H9 (cell line): ENCODE measurements around the gene PRAC2. TPM values are rescaled to one million over a fixed set of nuclear protein-coding genes. Genes with fewer than 3 reads are reported as not detected.

Experiments used
- DNase-seq: peaks from one replicate; pipeline ENCODE4 v3.0.0-alpha.2; 2017
- H2AFZ ChIP-seq: one replicate; pipeline ENCODE4 v1.6.1; 2013; ENCODE audit warnings: mild to moderate bottlenecking, low read length, control low read depth, moderate library complexity
- H2AK5ac ChIP-seq: 2 replicates; pipeline ENCODE4 v1.6.1; 2013; ENCODE audit warnings: low read length, control low read depth, mixed read lengths; ENCODE audit not compliant: insufficient read length
- H2BK120ac ChIP-seq: one replicate; pipeline ENCODE4 v1.6.1; 2013; ENCODE audit warnings: low read depth, mild to moderate bottlenecking, low read length, control low read depth, inconsistent platforms; ENCODE audit not compliant: poor library complexity, severe bottlenecking
- H2BK12ac ChIP-seq: 2 replicates; pipeline ENCODE4 v1.6.1; 2013; ENCODE audit warnings: low read length, control low read depth, mixed read lengths, low read depth; ENCODE audit not compliant: insufficient read length
- H2BK15ac ChIP-seq: 2 replicates; pipeline ENCODE4 v1.6.1; 2013; ENCODE audit warnings: low read depth, low read length, control low read depth
- H2BK20ac ChIP-seq: one replicate; pipeline ENCODE4 v1.6.1; 2013; ENCODE audit warnings: low read depth, mild to moderate bottlenecking, low read length, control low read depth, inconsistent platforms; ENCODE audit not compliant: poor library complexity, severe bottlenecking
- H2BK5ac ChIP-seq: 2 replicates; pipeline ENCODE4 v1.6.1; 2013; ENCODE audit warnings: low read length, control low read depth, mixed read lengths; ENCODE audit not compliant: insufficient read length
- H3K14ac ChIP-seq: 2 replicates; pipeline ENCODE4 v1.6.1; 2013; ENCODE audit warnings: low read length, control low read depth; ENCODE audit not compliant: insufficient read depth
- H3K18ac ChIP-seq: 2 replicates; pipeline ENCODE4 v1.6.1; 2013; ENCODE audit warnings: low read depth, mild to moderate bottlenecking, mixed read lengths, low read length, control low read depth; ENCODE audit not compliant: insufficient read length
- H3K23ac ChIP-seq: 2 replicates; pipeline ENCODE4 v1.6.1; 2013; ENCODE audit warnings: low read length, control low read depth, mixed read lengths, low read depth; ENCODE audit not compliant: insufficient read length
- H3K23me2 ChIP-seq: 2 replicates; pipeline ENCODE4 v1.6.1; 2013; ENCODE audit warnings: low read depth, mild to moderate bottlenecking, mixed read lengths, low read length, control low read depth; ENCODE audit not compliant: insufficient read length, poor library complexity, severe bottlenecking
- H3K27ac ChIP-seq: 2 replicates; pipeline ENCODE4 v1.5.1; 2013; ENCODE audit warnings: low read length, control low read depth, mixed read lengths, low read depth; ENCODE audit not compliant: insufficient read length
- H3K27me3 ChIP-seq: 2 replicates; pipeline ENCODE4 v1.6.1; 2013; ENCODE audit warnings: low read length, control low read depth, inconsistent platforms; ENCODE audit not compliant: insufficient read depth
- H3K4ac ChIP-seq: 2 replicates; pipeline ENCODE4 v1.6.1; 2013; ENCODE audit warnings: low read depth, mild to moderate bottlenecking, control low read depth, inconsistent platforms, low read length, moderate library complexity
- H3K4me1 ChIP-seq: 2 replicates; pipeline ENCODE4 v1.6.1; 2013; ENCODE audit warnings: low read length, control low read depth, inconsistent platforms; ENCODE audit not compliant: insufficient read depth
- H3K4me2 ChIP-seq: 2 replicates; pipeline ENCODE4 v1.6.1; 2013; ENCODE audit warnings: low read length, control low read depth, mixed read lengths; ENCODE audit not compliant: insufficient read length, insufficient read depth
- H3K56ac ChIP-seq: 2 replicates; pipeline ENCODE4 v1.6.1; 2013; ENCODE audit warnings: low read depth, mild to moderate bottlenecking, mixed read lengths, low read length, control low read depth; ENCODE audit not compliant: insufficient read length
- H3K79me1 ChIP-seq: 2 replicates; pipeline ENCODE4 v1.6.1; 2013; ENCODE audit warnings: low read depth, mild to moderate bottlenecking, moderate library complexity, low read length, control low read depth, inconsistent platforms; ENCODE audit not compliant: insufficient read depth, poor library complexity, severe bottlenecking
- H3K79me2 ChIP-seq: 2 replicates; pipeline ENCODE4 v1.6.1; 2013; ENCODE audit warnings: low read length, control low read depth, inconsistent platforms; ENCODE audit not compliant: insufficient read depth
- H3K9ac ChIP-seq: 2 replicates; pipeline ENCODE4 v1.6.1; 2013; ENCODE audit warnings: low read length, control low read depth, mixed read lengths; ENCODE audit not compliant: insufficient read length; ENCODE audit errors: extremely low read depth
- H3K9me3 ChIP-seq: one replicate; pipeline ENCODE4 v1.6.1; 2013; ENCODE audit warnings: low read depth, low read length, inconsistent platforms; ENCODE audit not compliant: control insufficient read depth
- H3T11ph ChIP-seq: one replicate; pipeline ENCODE4 v1.6.1; 2013; ENCODE audit warnings: mild to moderate bottlenecking, low read length, control low read depth, inconsistent platforms
- H4K20me1 ChIP-seq: one replicate; pipeline ENCODE4 v1.6.1; 2013; ENCODE audit not compliant: control insufficient read depth, insufficient read length, insufficient read depth
- H4K5ac ChIP-seq: 2 replicates; pipeline ENCODE4 v1.6.1; 2013; ENCODE audit warnings: low read depth, mild to moderate bottlenecking, mixed read lengths, low read length, control low read depth; ENCODE audit not compliant: insufficient read length
- H4K8ac ChIP-seq: replicated peaks from 2 replicates; pipeline ENCODE4 v1.6.1; 2013; ENCODE audit warnings: low read length, control low read depth, mixed read lengths, low read depth; ENCODE audit not compliant: insufficient read length
- H4K91ac ChIP-seq: 2 replicates; pipeline ENCODE4 v1.6.1; 2013; ENCODE audit warnings: low read depth, mild to moderate bottlenecking, moderate library complexity, mixed read lengths, low read length, control low read depth; ENCODE audit not compliant: insufficient read length
- H3K27ac Mint-ChIP-seq, 3 experiments: 2 replicates in 2 of 3; 3 replicates in 1 of 3; pipeline ENCODE4 v1.8.0; 2020 to 2021; ENCODE audit warnings: mixed read lengths in 3 of 3, mild to moderate bottlenecking in 1 of 3, moderate library complexity in 1 of 3
- H3K27me3 Mint-ChIP-seq: 2 replicates; pipeline ENCODE4 v1.8.0; 2021; ENCODE audit warnings: low read depth, mild to moderate bottlenecking, moderate library complexity, mixed read lengths
- H3K36me3 Mint-ChIP-seq, 3 experiments: 2 replicates in 2 of 3; 3 replicates in 1 of 3; pipeline ENCODE4 v1.8.0; 2020 to 2021; ENCODE audit warnings: low read depth in 3 of 3, mixed read lengths in 3 of 3; ENCODE audit not compliant: insufficient read depth in 1 of 3
- H3K4me1 Mint-ChIP-seq, 2 experiments: 2 replicates each; pipeline ENCODE4 v1.8.0; 2020; ENCODE audit warnings: mixed read lengths in 2 of 2
- H3K4me3 Mint-ChIP-seq, 2 experiments: 2 replicates in 1 of 2; 3 replicates in 1 of 2; pipeline ENCODE4 v1.8.0; 2020 to 2021; ENCODE audit warnings: mild to moderate bottlenecking in 2 of 2, mixed read lengths in 2 of 2, moderate library complexity in 1 of 2
- H3K9me3 Mint-ChIP-seq, 2 experiments: 2 replicates in 1 of 2; 3 replicates in 1 of 2; pipeline ENCODE4 v1.8.0; 2020; ENCODE audit warnings: mild to moderate bottlenecking in 2 of 2, mixed read lengths in 2 of 2, moderate library complexity in 1 of 2
- WGBS: extraction: QIAGEN DNeasy Blood & Tissue Kit; methylation state at CpG from one replicate; pipeline ENCODE4 v1.1.7; 2013; ENCODE audit warnings: missing lambda C conversion rate, low lambda C conversion rate, mixed read lengths; ENCODE audit not compliant: insufficient read length; ENCODE audit errors: extremely low coverage; 5-methylcytosine and 5-hydroxymethylcytosine counted together
- total RNA-seq: library from RNA; stranded (reverse); gene quantifications from 2 replicates; pipeline ENCODE4 v1.2.1, GENCODE V29; 2021
- TF ChIP-seq, protein P1 (sequence below): fragments of 200-600 bp; sonication (generic); conservative IDR thresholded peaks from 3 replicates; pipeline ENCODE4 v1.8.0; 2021; ENCODE audit warnings: antibody characterized with exemption, mild to moderate bottlenecking

Gene PRAC2
- total RNA-seq, 1 experiment from 2014 or later: not detected

DNA sequence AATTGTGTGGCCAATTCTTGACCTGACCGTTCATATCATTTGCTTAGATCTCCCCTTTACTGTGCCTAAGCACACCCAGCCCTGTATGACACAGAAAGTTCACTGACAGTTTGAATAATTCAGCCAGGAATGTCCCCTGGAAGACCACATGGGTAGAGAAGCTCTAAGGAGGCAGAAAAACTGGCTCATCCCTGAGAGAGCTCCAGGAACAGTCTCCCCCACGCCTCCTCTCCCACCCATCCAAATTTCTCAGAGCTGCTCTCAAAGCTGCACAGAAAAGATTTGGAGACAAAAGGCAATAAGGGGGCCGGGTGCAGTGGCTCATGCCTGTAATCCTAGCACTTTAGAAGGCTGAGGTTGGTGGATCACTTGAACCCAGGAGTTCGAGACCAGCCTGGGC is 11.9 kb upstream of the PRAC2 start:
- Histone ChIP-seq H2BK12ac (no peak overlapping the region), H3K79me1 (no peaks in the 10 kb centered on the region), H3K27ac (no peak overlapping the region), H4K8ac (no peak overlapping the region), H2AK5ac (no peak overlapping the region), H3K9ac (no peak overlapping the region), H3K23ac (peak overlapping the region; percentile 73), H3K4me1 (no peaks in the 10 kb centered on the region), H3K14ac (no peak overlapping the region), H3K56ac (no peak overlapping the region), H2AFZ (no peak overlapping the region), H3K9me3 (no peaks in the 10 kb centered on the region), H2BK120ac (no peak overlapping the region), H3T11ph (no peak overlapping the region), H3K23me2 (no peaks in the 10 kb centered on the region), H3K18ac (no peak overlapping the region), H2BK15ac (no peak overlapping the region), H2BK20ac (no peak overlapping the region), H4K91ac (no peak overlapping the region), H3K79me2 (no peaks in the 10 kb centered on the region), H4K20me1 (peaks cover 3% of the 10 kb centered on the region), H4K5ac (no peak overlapping the region), H2BK5ac (no peak overlapping the region), H3K27me3 (peaks cover 2% of the 10 kb centered on the region; the same call in 1 of the 2 replicates), H3K4me2 (no peak overlapping the region), H3K4ac (no peak overlapping the region)
- H3K27me3 Mint-ChIP-seq: peaks cover 99% of the 10 kb centered on the region
- no peaks in the 10 kb centered on the region; a peak in 1 of 5 replicates for H3K9me3 Mint-ChIP-seq
- H3K36me3 Mint-ChIP-seq: no peaks in the 10 kb centered on the region
- no peak overlapping the region for H3K27ac Mint-ChIP-seq
- H3K4me1 Mint-ChIP-seq: peaks cover 3 to 5% of the 10 kb centered on the region in 2 experiments; a peak in 2 of 4 replicates
- no CpG with 5 or more reads among the region's 4 CpGs for whole genome bisulfite sequencing
- H3K4me3 Mint-ChIP-seq: no peak overlapping the region
- TF ChIP-seq, protein P1, sequence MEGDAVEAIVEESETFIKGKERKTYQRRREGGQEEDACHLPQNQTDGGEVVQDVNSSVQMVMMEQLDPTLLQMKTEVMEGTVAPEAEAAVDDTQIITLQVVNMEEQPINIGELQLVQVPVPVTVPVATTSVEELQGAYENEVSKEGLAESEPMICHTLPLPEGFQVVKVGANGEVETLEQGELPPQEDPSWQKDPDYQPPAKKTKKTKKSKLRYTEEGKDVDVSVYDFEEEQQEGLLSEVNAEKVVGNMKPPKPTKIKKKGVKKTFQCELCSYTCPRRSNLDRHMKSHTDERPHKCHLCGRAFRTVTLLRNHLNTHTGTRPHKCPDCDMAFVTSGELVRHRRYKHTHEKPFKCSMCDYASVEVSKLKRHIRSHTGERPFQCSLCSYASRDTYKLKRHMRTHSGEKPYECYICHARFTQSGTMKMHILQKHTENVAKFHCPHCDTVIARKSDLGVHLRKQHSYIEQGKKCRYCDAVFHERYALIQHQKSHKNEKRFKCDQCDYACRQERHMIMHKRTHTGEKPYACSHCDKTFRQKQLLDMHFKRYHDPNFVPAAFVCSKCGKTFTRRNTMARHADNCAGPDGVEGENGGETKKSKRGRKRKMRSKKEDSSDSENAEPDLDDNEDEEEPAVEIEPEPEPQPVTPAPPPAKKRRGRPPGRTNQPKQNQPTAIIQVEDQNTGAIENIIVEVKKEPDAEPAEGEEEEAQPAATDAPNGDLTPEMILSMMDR: no peak
- no peak for DNase-seq
